Type B pancreatic cell (in vitro differentiated cells): ENCODE results near the gene CYBRD1. TPM values are rescaled to one million over a fixed set of nuclear protein-coding genes. Genes with fewer than 3 reads are reported as not detected.

Experiments
- DNase-seq: peaks from one replicate; pipeline ENCODE4 v3.0.0; 2021; ENCODE audit warnings: mixed read lengths; ENCODE audit not compliant: unreplicated experiment; ENCODE audit errors: extremely low spot score
- H3K27ac Mint-ChIP-seq: 2 replicates; pipeline ENCODE4 v1.8.0; 2021; ENCODE audit warnings: mild to moderate bottlenecking, mixed read lengths
- H3K27me3 Mint-ChIP-seq: 2 replicates; pipeline ENCODE4 v1.8.0; 2021; ENCODE audit warnings: mixed read lengths
- H3K36me3 Mint-ChIP-seq: 2 replicates; pipeline ENCODE4 v1.8.0; 2021; ENCODE audit warnings: mixed read lengths
- H3K4me1 Mint-ChIP-seq: one replicate; pipeline ENCODE4 v1.8.0; 2021; ENCODE audit warnings: mixed read lengths; ENCODE audit not compliant: unreplicated experiment
- H3K4me3 Mint-ChIP-seq: 2 replicates; pipeline ENCODE4 v1.8.0; 2021; ENCODE audit warnings: mild to moderate bottlenecking, mixed read lengths
- H3K9me3 Mint-ChIP-seq: 2 replicates; pipeline ENCODE4 v1.8.0; 2021; ENCODE audit warnings: mixed read lengths
- total RNA-seq: library from RNA; stranded (reverse); gene quantifications from 2 replicates; pipeline ENCODE4 v1.2.1, GENCODE V29; 2021; ENCODE audit warnings: low replicate concordance
- TF ChIP-seq, protein P1 (sequence below): fragments of 200-600 bp; sonication (generic); conservative IDR thresholded peaks from 2 replicates; pipeline ENCODE4 v1.5.0; 2021; ENCODE audit warnings: antibody characterized with exemption, mild to moderate bottlenecking

CYBRD1 gene
- total RNA-seq, 1 donor from 2014 or later, result 21.1 TPM

DNA sequence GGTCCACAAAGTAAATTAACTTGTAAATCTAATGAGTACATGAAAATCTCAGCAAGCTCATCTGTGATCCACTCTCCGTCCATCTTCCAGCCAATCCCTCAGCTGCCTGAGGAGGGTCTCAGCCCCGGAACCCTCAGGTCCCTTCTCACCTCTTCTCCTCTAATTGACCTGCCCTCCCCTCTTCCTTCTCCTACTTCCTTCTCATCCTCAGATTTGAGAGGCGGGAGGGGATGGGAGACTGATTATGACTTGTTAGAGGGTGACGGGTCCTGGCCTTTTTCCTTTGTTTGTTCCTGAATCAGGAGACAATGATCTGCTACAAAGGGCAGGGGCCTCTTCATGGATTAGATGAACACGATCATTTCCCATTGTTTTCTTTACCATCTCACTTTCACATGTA lies 80.1 kb downstream of the CYBRD1 start:
- TF ChIP-seq, protein P1, sequence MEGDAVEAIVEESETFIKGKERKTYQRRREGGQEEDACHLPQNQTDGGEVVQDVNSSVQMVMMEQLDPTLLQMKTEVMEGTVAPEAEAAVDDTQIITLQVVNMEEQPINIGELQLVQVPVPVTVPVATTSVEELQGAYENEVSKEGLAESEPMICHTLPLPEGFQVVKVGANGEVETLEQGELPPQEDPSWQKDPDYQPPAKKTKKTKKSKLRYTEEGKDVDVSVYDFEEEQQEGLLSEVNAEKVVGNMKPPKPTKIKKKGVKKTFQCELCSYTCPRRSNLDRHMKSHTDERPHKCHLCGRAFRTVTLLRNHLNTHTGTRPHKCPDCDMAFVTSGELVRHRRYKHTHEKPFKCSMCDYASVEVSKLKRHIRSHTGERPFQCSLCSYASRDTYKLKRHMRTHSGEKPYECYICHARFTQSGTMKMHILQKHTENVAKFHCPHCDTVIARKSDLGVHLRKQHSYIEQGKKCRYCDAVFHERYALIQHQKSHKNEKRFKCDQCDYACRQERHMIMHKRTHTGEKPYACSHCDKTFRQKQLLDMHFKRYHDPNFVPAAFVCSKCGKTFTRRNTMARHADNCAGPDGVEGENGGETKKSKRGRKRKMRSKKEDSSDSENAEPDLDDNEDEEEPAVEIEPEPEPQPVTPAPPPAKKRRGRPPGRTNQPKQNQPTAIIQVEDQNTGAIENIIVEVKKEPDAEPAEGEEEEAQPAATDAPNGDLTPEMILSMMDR, result no peak
- H3K4me1 Mint-ChIP-seq, result no peaks in the 10 kb centered on the region
- H3K4me3 Mint-ChIP-seq, result no peak overlapping the region
- no peak for DNase-seq
- H3K9me3 Mint-ChIP-seq, result no peaks in the 10 kb centered on the region
- no peaks in the 10 kb centered on the region for H3K36me3 Mint-ChIP-seq
- H3K27me3 Mint-ChIP-seq, result peaks cover 29% of the 10 kb centered on the region
- no peak overlapping the region for H3K27ac Mint-ChIP-seq

Other genes with a start within 250 kb of the CYBRD1 start
- gene METTL8, start 88.5 kb upstream of the CYBRD1 start, total RNA-seq, result 26.5 and 30.4 TPM in 2 replicates
- gene DCAF17, start 88.2 kb upstream of the CYBRD1 start, total RNA-seq, result 12.9 and 26.4 TPM in 2 replicates
- gene DYNC1I2, start 165.0 kb downstream of the CYBRD1 start, total RNA-seq, result 97.3 and 115 TPM in 2 replicates